Dermis microvascular lymphatic vessel endothelial cell (primary cell): ENCODE measurements around the gene ZFAND3. TPM values are rescaled to one million over a fixed set of nuclear protein-coding genes. Genes with fewer than 3 reads are reported as not detected.

Experiments used
- DNase-seq, 2 donors: peaks; one replicate each; pipeline versions ENCODE4 v3.0.0 to v3.0.0-alpha.2; 2010; ENCODE audit warnings: low read depth in 2 of 2
- total RNA-seq: library from RNA; depleted of rRNA; stranded (reverse); fragments of >200 nt; gene quantifications from 2 replicates; pipeline ENCODE4 v1.2.1, GENCODE V29; 2014

Gene ZFAND3
- total RNA-seq, 1 donor from 2014 or later, result 11.7 TPM

DNA sequence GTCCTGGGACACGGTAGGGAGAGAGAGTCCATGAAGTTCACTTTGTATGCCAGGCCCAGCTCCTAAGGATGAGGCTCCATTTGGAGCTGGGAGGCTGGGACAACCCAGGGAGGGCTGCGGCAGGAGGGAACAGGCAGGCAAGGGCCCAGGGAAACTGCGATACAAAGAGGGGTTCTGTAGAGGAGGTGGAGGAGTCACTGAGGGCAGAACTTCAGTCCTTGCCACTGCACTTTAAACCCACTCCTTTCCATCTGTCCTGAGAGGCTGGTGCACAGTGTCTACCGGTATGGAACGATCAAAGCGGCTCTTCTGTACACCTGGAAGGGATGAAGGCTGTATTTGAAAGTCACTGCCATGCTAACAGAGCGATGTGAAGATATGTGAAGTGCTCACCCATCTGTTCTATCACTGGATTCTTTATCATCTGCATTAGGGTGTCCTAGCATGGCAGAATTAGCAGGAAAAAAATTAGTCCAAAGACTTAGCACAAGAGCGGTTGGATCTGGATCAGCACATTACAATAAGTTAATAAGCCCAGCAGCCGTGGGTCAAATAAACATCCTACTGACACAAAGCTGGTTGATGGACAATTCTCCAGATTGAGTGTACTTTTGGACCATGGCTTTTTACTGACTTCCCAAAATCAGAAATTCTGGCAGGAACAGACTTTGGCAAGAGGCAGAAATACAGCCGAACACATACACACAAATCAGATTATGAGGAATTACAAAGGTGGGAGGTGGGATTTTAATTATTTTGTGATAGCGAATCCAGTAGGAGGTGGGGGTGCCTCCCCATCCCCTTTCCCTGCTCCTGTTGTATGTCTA, 20.9 kb upstream of the ZFAND3 start:
- DNase-seq, result no peak

DNA sequence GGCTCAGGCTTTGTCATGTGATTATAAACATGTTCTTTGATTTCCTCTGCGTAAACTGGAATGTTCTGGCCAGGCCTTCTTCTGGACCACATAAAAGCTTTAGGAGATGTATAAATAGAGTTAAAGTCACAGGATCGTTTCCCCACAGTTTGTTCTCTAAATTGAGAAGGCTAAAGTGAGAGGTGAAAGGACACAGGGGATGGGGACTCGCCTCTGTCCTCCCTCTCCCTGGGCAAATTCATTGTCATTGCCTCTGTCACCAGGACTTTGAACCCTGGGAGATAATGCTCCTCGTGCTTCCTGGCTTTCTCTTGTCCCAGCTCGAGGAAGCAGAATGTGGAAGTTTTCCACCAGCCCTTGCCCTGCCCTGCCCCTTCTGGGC, 20.3 kb upstream of the ZFAND3 start:
- DNase-seq, result no peak

DNA sequence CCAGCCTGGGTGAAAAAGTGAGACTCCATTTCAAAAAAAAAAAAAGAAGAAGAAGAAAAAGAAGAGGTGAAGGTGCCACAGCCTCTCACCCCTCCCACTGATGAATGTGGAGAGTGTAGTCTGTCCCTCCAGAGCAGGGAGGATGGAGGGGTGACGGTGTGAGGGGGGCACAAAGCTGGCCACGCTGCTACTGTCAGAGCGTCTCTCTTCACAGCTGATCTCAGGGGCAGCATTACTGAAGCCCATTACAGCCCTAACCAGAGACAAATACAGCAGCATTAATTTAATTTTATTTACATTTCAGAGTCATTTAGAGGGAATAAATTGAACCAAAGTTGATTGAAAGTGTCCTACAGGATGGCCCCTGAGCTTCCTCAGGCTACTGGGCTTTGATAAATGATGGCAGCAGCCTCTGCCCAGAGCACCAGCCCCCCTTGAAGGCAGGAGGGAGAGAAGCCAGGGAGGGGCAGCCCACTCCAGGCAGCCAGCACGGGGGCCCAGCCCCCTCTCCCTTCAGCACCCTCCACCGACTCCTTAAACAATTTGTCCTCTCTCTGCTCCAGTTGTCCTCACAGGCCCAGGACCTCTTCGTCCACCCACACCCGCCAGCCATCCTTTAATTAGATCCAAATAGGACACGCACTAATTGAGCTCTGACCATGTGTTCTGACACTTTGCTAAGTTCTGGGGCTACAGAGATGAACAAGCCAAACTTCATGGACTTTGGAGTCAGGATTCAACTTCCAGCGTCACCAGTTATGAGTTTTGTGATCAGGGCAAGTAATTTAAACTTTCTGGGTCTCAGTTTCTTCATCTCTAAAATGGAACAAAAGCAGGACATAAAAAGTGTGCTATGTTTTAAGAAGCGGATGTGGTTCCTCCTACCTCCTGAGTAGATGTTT, 18.6 kb upstream of the ZFAND3 start:
- DNase-seq, result no peak

DNA sequence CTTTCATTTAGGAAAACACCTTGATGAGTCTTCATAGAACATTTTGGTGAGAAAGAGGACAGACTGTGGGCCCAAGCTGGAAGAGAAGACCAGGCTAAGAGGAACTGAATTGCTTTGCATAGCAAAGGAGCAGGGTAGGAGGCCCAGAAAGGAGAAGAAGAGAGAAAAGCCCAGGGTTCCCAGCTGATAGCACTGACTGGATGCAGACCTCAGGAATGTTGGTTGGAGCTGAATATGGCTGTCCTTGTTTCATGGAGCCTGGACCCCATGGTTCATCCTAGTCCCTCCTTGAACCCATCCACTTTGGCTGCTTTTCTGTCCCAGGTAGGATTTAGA, 18.0 kb upstream of the ZFAND3 start:
- DNase-seq, result no peak

DNA sequence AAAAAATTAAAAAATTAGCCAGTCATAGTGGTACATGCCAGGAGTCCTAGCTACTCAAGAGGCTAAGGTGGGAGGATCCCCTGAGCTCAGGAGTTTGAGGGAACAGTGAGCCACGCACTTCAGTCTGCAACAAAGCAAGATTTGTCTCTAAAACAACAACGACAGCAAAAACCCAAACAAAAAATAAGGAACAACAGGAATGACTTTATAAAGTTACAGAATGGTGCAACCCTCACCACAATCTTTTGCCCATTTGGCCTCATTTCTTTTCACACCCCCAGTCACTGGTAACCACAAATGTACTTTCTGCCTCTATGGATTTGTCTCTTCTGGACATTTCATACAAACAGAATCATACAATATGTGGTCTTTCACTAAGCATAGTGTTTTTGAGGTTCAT, 16.7 kb upstream of the ZFAND3 start:
- DNase-seq, result no peak

DNA sequence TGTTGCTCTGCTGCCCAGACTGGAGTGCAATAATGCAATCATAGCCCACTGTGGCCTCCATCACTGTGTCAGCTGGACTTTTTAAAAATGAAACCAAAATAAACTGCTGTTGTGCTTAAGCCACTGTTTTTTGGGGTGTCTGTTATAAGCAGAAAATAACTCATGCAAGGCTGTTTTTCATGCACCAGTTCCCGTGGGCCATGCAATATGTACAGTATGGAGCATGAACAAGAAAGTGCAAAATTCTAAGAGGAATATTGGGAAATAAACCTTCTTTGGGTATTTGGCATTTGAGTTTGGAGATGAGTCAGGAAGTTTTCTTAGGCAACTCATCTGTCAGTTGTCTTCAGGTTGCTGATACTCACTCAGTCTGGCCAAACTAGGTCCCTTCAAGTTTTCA, 14.9 kb upstream of the ZFAND3 start:
- no peak for DNase-seq

DNA sequence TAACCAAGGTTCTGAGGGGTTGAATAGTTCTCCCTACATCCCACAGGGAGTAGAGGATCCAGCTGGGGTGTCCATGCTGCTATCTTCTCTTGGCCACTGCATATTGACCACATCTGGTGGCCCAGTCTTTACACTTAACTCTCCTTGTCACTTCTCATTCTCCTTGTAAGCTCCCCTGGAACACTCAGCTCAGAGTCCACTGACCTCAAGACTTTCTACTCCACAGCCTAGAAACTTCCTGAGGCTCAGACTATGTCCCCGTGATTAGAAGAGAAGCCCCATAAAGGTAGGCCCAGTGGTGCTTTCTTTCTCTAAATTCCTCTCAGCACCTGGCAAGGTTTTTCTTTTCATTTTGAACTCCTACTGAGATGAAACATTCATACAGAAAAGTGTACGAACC, 13.3 kb upstream of the ZFAND3 start:
- no peak for DNase-seq

DNA sequence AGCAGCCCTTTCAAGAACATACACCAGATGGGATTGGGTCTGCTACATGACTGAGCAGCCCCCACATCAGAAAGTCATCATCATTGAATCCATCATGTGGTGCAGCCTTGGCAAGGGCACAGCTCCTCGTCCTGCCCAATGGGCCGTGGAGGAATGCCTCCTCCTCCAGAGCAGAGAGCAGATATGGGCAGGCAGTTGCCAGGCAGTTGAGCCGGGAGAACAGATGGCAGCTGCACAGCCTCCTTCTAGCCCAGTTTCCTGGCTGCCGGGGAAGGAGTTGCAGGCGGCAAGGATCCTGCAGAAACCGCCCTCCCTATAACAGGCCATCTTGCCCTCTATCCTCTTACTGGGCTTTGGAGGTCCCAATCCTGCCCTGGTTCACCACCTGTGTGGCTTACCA, 11.9 kb upstream of the ZFAND3 start:
- no peak for DNase-seq

DNA sequence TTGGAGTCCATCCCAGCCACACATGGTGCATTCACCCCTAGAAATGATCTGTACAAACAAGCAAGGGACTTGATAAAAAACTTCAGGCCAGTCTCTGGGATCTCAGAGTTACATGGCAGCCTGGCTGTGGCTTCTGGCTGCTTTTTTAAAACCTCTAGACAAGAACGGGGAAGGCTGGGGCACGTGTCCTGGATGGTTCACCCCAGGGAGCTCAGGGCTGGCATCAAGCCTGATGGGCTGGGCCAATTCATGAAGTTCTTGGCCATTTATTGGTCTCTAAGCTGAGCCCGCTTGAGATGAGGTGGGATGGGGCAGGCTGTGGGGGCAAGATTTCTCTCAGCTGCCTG, 10.4 kb upstream of the ZFAND3 start:
- no peak for DNase-seq

DNA sequence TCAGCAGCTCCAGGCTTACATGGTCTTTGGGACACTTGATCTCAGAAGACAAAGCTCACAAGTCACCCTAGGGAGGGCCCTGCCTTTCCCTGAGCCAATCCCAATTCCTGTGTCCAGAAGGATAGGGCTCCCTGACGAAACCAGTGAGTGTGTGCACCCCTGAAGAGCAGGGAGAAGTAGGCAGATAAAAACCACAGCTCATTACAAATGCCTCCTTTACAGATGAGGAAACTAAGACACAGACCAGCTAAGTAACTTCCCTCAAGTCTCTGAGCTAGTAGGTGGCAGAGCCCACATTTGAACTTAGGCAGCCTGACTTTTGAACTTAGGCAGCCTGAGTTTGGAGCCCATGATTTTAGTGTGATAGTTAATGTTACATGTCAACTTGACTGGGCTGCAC, 6.7 kb upstream of the ZFAND3 start:
- DNase-seq, result no peak

DNA sequence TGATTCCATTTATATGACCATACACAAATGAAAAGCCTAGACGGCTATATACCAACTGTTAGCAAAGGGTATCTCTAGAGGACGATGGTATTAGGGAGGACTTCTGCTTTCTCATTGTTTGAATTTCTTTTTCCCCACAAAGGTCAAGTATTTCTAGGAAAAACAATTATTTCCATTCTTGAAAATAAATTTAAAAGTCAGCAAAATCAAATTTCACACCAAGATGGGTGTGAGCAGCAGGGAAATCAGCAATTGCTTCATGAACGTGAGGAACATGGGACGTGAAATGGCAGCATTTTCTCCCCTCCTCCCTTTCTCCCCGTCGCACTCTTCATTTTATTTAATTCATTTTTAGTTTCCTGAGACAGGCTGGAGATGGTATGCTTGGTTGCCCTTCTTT, 5.2 kb upstream of the ZFAND3 start:
- no peak for DNase-seq

DNA sequence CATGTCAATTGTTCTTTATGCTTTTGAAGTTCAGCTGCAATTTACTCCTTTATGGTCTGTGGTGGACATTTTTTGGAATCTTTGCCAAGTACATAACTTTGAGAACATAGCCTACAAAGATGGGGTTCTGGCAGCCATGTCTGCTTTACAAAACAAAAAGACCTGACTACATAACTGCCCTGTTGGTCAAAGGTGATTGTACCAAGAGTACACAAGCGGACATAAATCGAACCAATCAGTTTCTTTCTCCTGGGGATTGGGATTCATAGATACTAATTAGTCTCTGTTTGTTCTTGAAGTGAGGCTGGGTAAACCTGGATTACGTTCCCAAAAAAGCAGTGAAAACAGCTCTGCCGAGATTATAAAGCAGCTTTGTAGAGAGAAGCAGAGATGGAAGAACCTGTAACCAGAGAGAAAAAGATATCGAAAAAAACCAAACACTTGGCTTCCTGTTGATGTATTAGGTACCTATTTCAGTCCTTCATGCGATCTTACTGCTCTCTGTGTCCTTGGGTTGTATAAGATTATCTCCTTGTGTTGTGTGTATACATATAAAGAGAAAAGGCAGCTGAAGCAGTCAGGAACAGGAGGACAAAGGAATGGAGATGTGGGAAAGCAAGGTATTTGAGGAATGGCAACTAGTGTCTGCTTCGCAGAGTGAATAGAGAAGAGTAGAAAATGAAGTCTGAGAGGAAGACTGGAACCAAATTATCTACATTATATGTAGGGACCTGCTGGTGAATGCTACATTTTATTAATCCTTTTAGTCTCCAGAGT, 2.7 kb upstream of the ZFAND3 start:
- DNase-seq, result no peak

DNA sequence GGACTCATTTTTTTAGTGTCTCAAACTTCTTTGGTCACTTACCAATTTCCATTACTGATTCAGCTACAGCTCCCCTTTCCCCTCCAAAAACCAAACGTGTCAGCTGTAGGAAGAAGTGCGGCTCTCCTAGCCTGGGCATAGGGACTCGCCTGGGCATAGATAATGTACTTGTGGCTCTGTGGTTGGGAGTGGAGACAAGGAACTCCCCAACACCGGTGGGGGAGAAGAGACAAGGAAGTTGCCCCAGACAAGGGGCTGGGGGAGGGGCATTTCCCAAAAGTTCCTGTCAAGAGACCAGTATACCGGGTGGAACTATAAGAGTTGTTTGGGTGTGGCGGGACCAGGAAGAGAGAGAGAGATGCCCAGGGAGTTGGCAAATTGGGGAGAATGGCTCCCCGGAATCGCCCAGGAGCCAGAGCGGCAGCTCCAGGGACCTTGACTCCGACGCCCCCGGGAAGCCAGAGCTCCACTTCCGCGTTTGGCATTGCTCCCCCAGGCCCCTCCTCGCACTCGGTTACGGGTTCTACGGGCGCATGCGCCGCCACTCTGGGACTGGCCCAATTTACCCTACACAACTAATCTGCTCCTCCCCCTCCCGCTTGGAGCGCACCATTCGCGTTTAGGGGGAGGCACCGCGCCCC, 871 bp upstream of the ZFAND3 start:
- peak; percentile 93 to 96 for DNase-seq

DNA sequence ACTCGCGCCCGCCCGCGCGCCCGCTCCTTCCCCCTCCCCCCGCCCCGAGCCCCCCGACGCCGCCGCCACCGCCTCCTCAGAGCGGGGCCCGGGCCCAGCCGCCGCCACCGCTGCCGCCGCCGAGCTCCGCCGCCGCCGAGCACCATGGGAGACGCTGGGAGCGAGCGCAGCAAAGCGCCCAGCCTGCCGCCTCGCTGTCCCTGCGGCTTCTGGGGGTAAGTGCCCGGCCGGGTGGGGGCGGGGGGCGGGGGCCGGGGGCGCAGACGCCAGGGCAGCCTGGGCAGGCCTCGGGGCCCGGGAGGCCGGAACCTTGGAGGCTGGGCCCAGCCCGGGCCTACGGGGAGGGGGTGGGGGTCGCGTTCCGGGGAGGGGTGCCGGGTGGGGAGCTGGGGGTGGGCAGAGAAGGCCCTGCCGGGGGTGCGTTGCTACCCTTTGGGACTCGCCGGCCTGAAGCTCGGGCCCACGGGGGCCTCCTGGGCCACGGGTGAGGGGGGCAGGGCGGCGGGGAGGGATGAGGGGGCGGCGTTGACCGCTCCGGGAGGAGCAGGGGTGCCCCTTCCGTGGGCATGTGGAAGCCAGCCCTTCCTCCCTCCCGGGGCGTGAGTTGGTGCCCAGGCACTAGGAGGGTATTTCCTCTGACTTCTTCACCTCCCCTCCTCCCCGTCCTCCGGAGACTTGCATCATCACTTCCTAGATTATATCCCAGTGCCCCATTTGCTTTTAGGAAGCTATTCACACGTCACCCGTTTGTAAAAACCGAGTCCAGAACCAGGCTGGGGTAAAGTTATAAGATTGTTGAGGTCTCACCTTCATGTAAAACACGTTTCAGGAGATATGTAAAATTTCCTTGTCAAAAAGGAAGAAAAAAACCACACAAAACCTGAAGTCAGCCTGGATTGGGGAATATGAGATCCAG, 533 bp downstream of the ZFAND3 start:
- DNase-seq, result peak; percentile 55 to 80

DNA sequence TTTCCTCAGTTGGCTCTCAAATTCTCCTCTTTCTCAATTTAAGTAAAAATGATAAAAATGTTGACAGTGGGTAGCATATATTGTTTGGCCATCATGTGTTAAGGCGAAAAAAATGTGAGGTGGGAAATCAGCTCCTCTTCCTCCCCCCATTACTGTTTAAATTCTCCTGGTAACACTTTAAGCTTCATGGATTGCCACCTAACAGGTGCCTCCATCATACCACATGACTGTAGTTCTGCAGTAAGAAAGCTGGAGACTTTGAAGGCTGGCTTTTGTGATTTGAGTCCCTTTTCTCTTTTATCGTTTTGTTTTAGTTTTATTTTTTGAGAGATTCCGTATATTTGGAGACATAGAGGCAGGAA, 1.2 kb downstream of the ZFAND3 start:
- peak in 1 of 2 donors; percentile 24 for DNase-seq

DNA sequence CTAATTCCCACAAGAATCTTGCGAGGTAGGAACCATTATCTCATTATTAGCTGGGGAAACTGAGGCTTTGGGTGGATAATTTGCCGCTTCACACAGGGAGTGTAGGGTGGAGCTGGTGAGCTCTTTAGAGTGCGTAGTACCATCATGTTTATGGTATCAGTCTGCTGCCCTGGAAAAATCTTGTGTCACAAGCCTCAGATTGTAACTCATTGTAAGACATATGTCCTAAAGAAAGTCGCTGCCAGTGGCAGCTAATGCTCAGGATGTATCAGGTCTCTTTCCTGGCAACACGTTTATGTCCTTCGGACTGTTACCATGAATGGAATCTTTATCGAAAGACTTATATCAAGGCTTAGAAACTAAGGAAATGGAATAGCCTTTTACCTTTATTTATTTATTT, 1.9 kb downstream of the ZFAND3 start:
- no peak for DNase-seq

DNA sequence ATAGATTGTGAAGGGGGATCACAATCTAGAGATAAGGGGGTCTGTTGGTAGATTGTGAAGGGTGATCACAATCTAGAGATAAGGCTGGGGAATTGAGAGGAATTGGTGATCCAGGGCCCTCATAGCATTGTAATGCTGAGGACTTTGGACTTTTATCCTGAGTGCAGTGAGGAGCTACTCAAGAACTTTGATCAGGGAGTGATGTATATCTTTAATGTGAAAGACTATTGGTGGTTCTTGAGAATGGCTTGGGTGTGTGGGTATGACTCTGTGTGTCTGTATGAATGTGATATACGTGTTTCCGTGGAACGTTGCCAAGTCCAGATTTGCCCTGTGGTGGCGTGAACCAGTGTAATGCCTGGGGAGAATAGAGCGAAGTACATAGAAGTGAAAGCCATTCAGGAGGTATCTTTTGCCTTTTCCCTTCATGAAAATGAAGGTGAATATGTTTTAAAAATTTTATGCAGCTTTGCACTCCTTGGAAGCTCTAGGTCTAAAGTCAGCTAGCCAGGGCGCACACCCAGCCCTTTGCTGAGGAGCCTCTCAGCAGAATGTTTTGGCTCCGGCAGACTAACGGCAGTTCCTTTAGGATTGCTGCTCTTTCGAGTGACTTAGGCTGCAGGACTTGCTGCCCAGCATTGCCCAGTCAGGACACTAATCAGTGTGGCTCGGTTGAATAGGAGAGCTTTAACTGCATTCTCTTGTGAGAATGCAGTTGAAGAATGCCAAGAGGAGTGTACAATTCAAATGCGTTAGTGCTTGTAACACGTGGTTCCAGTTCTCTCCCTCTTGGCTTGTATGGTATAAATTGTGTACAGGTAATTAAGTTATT, 3.5 kb downstream of the ZFAND3 start:
- peak in 1 of 2 donors; percentile 73 for DNase-seq

DNA sequence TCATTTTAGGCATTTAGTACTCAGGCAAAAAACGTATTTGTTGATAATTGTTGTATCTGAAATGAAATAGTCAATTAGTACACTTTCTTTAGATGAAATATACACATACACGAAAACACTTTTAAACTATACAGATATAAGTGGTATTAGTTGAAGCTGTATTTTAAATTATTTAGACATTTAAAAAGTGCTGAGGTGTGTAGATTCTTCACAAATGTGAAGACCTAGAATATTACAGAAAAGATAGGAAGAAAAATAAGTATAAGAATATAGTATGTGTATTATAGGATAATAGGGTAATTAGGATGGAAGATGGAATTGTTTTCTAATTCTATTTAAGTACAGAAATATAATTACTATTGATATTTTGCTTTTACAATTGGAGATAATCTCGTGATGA, 4.6 kb downstream of the ZFAND3 start:
- DNase-seq, result no peak

DNA sequence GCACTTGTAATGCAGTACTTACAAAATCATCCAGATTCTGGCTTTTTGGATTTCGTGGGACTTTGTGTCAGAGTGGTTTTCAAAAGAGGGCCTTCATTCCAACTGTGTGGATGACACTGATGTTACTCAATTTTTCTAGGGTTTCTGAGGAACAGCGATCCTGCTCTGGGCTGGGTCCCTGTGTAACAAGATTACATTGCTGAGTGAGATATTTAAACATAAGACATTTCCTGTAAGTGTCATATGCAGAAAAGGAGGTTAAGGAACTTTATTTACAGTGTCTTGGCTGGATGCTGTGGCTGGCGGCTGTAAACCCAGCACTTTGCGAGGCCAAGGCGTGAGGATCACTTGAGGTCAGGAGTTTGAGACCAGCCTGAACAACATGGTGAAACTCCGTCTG, 6.7 kb downstream of the ZFAND3 start:
- no peak for DNase-seq

DNA sequence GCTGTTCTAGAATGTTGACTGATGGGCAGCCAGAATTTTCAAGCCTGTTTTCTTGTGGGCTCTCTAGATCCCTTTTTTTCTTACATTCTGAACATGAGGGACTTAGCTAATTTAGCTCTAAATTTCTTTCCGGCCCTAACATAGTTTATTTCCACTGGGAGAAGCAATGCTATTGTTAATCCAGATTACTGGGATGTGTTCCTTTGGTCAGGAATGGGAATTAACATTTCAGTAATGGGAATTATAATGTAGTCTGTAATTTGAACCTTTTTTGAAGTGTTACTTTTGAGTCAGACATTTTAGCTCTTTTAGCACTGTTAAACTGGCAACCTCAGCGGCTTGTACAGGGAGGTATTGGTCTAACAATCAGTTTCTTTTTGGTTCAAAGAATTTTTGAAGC, 7.5 kb downstream of the ZFAND3 start:
- DNase-seq, result no peak
